Right lung (tissue), 5 donors: ENCODE results near the gene TERB1. TPM values are rescaled to one million over a fixed set of nuclear protein-coding genes. Genes with fewer than 3 reads are reported as not detected.

Experiments used
- DNase-seq, 2 donors: peaks; one replicate each; pipeline ENCODE4 v3.0.0-alpha.2; 2013
- polyA plus RNA-seq, 5 donors: library from polyadenylated mRNA; unstranded; fragments of 120-200 nt; gene quantifications; one replicate each; pipeline versions ENCODE4 v1.2.1 to v1.2.3, GENCODE V29; 2013; ENCODE audit warnings: inconsistent platforms in 1 of 5, low replicate concordance in 1 of 5; ENCODE audit not compliant: insufficient read length in 5 of 5, insufficient read depth in 1 of 5

The TERB1 gene
- polyA plus RNA-seq, 5 donors: 0.05 to 0.23 (median 0.10) TPM; not detected in 2

GRCh38 chr16:66705790-66706505, 95.4 kb downstream of the TERB1 start:
- DNase-seq: no peak

Other genes starting within 250 kb of the TERB1 start
- 10 to 100 TPM; 36.4 to 55.8 (median 43.5) TPM for gene CKLF, start 249.0 kb downstream of the TERB1 start, polyA plus RNA-seq
- 10 to 100 TPM in 1 of 5 donors, 1 to 10 TPM in 4; 5.3 to 10.8 (median 9.5) TPM for gene CMTM1, start 235.1 kb downstream of the TERB1 start, polyA plus RNA-seq
- gene CMTM2, start 222.1 kb downstream of the TERB1 start, polyA plus RNA-seq: 1 to 10 TPM in 2 of 5 donors, under 1 TPM in 3; 0.60 to 1.1 (median 0.95) TPM
- 100 to 1,000 TPM in 1 of 5 donors, 10 to 100 TPM in 4; 78.5 to 103 (median 86.1) TPM for gene CMTM3, start 196.9 kb downstream of the TERB1 start, polyA plus RNA-seq
- 10 to 100 TPM; 21.1 to 36.4 (median 27.7) TPM for gene CMTM4, start 104.8 kb downstream of the TERB1 start, polyA plus RNA-seq
- gene DYNC1LI2, start 50.0 kb downstream of the TERB1 start, polyA plus RNA-seq: 100 to 1,000 TPM; 114 to 161 (median 144) TPM
- 100 to 1,000 TPM in 1 of 5 donors, 10 to 100 TPM in 4; 62.2 to 105 (median 90.3) TPM for gene NAE1, start 29.4 kb upstream of the TERB1 start, polyA plus RNA-seq
- gene CA7, start 42.8 kb upstream of the TERB1 start, polyA plus RNA-seq: under 1 TPM in 1 of 5 donors, not detected in 4; 0.06 TPM
- gene PDP2, start 78.9 kb upstream of the TERB1 start, polyA plus RNA-seq: 1 to 10 TPM; 5.8 to 9.3 (median 8.9) TPM
- 10 to 100 TPM; 22.5 to 66.6 (median 37.7) TPM for gene CDH16, start 117.3 kb upstream of the TERB1 start, polyA plus RNA-seq
- 10 to 100 TPM in 2 of 5 donors, 1 to 10 TPM in 3; 6.7 to 10.7 (median 9.6) TPM for gene RRAD, start 124.0 kb upstream of the TERB1 start, polyA plus RNA-seq
- 10 to 100 TPM; 65.0 to 98.6 (median 80.7) TPM for gene CIAO2B, start 132.8 kb upstream of the TERB1 start, polyA plus RNA-seq
- gene CES2, start 133.9 kb upstream of the TERB1 start, polyA plus RNA-seq: 10 to 100 TPM; 30.8 to 37.9 (median 36.0) TPM
- 1 to 10 TPM; 4.0 to 5.6 (median 4.2) TPM for gene CES3, start 159.7 kb upstream of the TERB1 start, polyA plus RNA-seq
- gene CES4A, start 187.0 kb upstream of the TERB1 start, polyA plus RNA-seq: 10 to 100 TPM in 1 of 5 donors, 1 to 10 TPM in 4; 6.2 to 11.9 (median 7.3) TPM
- 10 to 100 TPM; 55.5 to 65.8 (median 61.0) TPM for gene CBFB, start 227.6 kb upstream of the TERB1 start, polyA plus RNA-seq